ENCODE data around the gene ZNF805.
"Not testable (repeated sequence)": the region's sequence is repeated elsewhere in the genome, so short reads cannot be mapped to it uniquely, and the experiment has no call there.

Gene ZNF805

DNA sequence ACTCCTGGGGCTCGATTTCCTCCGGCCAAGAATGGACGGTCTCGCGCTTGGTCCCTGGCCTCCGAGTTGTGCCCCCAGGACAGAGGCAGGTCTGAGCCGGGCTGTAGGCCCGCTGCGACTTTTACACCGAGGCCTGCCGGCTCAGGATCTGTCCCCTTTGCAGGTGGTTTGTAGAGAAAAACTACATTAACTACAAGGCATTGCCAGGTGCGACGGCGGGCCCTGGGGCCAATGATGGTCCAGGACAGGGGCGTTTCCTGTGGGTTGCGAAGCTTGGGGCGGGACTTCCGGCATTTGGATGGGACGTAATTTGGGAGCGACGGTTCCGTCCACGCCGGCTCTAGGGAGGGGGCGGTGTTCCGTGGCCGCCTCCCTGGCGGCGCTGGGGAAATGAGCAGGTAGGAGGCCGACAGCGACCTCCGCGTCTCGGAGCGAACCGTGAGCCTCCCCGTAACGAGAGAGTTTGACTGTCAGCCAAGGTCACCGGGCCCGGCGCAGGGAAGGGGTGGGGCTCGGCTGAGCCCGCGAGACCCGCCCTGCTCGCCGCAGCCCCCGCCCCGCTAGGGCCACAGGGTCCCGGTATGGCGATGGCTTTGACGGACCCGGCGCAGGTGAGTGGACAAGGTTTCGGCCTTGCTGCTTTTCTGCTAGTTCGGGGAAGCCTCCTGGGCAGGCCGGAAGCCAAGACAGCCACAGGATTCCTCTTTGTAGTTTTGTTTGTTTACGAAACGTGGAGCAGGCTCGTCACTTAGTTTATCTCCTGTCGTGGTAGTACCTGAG is at the start of gene ZNF805:
Gene ZNF805 (plus strand): TSS at position 322 of the 780 bp plus-strand sequence. CDS start 260 bp downstream, at position 582.
- DNase-seq (ENCODE audit: low spot score) = peak; percentile 93

DNA sequence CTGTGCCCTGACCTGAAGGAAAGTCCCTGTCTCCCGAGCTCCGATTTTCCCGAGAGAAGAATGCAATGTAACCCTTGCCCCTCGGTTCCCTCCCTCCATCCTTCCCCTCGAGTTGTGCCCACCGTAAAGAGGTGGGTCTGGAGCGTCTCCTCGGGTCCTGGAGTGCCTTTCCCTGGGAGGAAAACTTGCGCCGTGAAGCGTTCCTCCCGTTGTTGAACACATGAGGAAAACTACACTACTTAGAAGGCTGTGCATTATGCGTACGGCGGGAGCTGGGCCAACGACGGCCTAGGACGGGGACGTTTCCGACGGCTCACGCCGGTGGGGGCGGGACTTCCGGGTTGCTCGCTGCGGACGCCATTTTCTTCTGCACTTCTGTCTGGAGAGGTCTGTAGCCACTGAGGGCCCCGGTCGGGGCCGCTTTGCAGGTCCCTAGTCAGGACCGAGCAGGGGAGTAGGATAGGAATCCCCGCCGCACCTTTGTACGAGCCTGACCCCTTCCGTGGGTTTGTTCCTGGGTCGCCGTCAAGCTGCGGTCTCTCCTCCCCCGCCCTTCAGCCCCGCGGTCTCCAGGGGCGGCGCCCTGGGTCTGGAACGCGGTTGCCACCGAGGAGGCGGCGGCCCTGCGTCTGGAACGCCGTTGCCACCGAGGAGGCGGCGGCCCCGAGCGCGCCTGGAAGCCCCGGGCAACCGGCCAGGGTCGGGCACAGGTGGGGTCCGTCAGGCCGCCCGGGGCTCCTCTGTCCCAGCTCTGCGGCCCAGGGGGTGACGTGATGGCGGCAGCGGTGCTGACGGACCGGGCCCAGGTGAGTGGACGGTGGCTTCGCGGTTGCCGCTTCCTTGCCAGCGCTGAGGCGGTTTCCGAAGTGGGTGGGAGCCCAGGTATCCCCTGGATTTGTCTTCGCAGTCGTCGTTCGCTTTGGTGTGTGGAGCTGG is 49.0 kb upstream of the ZNF805 start, which contains the start of gene ZNF264:
Gene ZNF264 (plus strand): TSS at position 360 of the 936 bp plus-strand sequence. CDS start 414 bp downstream, at position 774.
- DNase-seq (ENCODE audit: low spot score) = peak; percentile 87

GRCh38 chr19:57192077-57192420 is 48.4 kb upstream of the ZNF805 start:
- peak; percentile 18 for DNase-seq (ENCODE audit: low spot score)

DNA sequence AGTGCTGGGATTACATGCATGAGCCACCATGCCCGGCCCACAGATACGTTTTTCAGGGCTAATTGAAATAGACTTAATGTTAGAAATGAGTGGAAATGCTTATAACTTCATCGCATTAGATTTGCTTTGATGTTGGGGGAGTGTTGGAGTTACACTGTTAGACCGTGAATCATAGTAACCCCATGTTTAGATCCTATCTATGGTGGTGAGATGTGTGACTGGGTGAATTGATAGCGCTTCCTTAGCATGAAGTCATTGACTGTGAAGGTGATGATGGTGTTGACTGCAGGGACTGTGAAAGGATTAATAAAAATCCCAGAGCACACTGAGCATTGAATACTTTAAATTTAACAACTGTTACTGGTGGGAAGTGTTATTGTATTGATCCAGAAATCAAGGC is 47.4 kb upstream of the ZNF805 start:
- no peak for DNase-seq (ENCODE audit: low spot score)

- DNase-seq (ENCODE audit: low spot score) = not testable (repeated sequence)
Measured at GRCh38 chr19:57197874-57198273, 42.6 kb upstream of the ZNF805 start.

GRCh38 chr19:57202160-57202559 is 38.3 kb upstream of the ZNF805 start:
- no peak for DNase-seq (ENCODE audit: low spot score)

DNA sequence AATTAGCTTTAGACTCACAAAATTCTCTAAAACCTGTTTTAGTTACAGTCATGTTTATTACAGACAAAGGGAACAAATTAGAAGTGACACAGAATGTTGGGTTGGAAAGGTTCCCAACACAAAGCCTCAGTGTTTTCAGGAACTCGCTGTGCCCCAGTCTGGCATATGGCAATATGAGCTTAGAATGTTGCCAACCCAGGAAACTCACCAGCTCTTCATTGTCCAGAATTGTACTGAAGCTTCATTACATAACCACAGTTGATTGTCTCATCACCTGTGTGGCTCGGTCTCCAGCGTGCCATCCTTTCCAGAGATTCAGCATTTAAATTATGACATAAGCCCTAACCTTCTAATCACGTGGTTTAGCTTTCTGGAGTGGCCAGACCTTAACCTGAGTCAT is 30.1 kb upstream of the ZNF805 start:
- peak; percentile 5 for DNase-seq (ENCODE audit: low spot score)

GRCh38 chr19:57212109-57212508 is 28.3 kb upstream of the ZNF805 start:
- no peak for DNase-seq (ENCODE audit: low spot score)

- no peak for DNase-seq (ENCODE audit: low spot score)
Measured at GRCh38 chr19:57227502-57227901, 12.9 kb upstream of the ZNF805 start.

DNA sequence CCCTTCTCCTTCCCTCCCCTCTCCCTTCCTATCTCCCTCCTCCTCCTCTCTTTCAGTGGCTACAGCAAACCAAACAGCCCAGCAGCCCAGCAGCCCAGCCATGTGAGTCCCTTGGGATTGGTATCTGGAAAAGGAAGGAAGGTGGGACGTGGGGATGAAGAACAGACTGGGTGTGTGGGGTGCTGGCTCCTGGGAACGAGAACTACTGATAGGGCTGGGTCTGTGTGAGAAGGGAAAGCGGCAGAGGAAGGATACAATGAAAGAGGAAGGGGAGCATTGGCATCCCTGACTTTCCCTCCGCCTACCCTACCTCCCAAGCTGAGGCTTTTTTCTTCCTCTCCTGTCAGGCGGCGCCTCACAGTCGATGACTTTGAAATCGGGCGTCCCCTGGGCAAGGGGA is 8.7 kb upstream of the ZNF805 start:
- no peak for DNase-seq (ENCODE audit: low spot score)

GRCh38 chr19:57233207-57233606 is 7.2 kb upstream of the ZNF805 start:
- DNase-seq (ENCODE audit: low spot score) = no peak

DNA sequence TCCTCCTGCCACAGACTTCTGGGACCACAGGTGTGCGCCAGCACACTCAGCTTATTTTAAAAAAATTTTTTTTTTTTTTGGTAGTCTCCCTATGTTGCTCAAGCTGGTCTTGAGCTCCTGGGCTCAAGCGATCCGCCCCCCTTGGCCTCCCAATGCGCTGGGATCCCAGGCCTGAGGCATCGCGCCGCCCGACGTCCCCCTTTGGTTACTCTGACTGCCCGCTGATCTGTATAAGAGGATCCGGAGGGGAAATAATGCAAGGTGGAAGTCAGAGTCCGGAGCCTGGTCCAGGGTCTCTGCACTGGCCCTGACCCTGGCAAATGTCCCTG is 486 bp upstream of the ZNF805 start:
- DNase-seq (ENCODE audit: low spot score) = no peak

DNA sequence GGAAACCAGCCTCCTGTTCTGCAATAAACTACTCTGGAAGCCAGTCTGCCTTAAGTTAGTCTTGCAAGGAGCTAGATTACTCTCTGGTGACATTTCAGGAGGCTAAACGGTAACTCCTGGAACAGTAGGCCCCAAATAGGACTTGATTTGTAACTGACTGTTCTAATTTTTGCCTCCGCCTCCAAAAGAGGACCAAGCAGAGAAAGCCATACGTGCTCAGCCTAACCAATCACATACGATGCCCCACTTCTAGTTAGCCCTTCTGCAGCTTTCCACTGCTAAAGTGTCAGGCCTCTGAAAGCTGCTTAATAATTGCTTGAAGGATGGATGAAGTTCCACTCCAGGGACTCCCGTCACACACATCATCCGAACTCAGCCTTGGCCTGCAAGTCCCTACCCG is 744 bp downstream of the ZNF805 start:
- DNase-seq (ENCODE audit: low spot score) = peak; percentile 12

GRCh38 chr19:57242821-57243220 is 2.4 kb downstream of the ZNF805 start:
- DNase-seq (ENCODE audit: low spot score) = no peak

DNA sequence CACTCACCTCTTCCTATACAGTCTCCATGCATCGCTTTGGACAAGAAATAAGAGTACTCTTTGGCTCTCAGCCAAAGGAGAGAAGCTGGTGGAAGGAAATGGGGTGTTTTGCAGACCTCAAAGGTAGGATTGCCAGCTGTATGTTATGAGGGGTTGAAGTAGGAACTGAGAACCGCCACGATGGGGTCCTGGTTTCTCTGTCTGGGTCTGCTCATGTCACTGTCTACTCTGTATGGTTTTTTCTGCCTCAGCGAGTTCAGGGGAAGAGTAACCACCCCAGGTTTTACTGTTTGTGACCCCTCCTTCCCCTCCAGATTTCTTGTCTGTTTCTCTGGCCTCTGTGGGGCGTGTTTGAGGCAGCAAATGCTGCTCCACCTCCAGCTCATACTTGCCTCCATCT is 4.1 kb downstream of the ZNF805 start:
- no peak for DNase-seq (ENCODE audit: low spot score)

DNA sequence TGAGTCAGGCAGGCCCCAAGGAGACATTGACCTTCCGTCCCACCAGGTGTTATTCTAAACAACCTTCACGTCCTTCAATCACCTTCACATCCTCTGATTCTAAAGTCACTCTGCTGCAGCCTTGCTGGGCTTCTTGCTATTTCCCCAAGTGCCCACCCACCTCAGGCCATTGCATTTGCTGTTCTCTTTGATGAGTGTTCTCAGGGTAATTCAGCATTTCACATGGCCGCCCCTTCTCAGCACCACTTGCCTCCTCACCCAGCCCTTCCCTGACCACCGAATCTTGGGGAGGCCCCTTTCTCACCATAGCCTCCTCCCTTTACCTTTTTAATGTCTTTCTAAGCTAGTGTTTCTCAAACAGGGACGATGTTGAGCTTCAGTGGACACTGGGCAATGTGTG is 4.6 kb downstream of the ZNF805 start:
- no peak for DNase-seq (ENCODE audit: low spot score)

DNA sequence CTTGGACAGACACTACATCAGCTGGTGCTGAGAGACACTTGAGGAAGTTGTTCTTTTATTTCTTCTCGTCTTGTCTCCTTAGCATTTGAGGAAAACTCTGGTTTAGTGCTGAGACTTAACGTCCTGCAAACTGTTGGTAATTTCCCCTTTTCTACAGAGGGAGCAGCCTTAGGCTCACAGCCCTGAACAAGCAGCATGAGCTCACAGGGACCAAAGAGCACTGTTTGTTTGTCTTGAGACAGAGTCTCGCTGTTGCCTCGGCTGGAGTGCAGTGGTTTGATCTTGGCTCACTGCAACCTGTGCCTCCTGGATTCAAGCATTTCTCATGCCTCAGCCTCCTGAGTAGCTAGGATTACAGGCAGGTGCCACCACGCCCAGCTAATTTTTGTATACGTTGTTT is 5.5 kb downstream of the ZNF805 start:
- no peak for DNase-seq (ENCODE audit: low spot score)

DNA sequence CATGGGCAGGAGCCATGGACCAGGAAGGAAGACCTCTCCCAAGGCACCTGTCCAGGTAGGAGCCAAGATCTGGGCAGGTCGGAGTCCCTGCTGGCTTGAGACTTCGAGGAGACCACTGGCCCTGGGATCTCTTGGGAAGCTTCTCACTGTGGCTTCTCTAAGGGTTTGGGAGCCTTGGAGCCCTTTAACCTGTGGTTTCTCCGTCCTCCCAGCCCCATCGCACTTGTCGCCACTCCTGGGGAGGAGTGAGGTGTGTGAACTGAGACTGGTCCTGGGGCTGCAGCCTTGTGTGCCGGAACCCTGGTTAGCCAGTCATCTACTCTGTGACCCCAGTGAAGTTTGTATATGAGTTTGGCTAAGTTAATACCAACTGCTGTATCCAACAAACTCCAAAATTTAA is 8.2 kb downstream of the ZNF805 start:
- no peak for DNase-seq (ENCODE audit: low spot score)

- no peak for DNase-seq (ENCODE audit: low spot score)
Measured at GRCh38 chr19:57249329-57249728, 8.9 kb downstream of the ZNF805 start.

DNA sequence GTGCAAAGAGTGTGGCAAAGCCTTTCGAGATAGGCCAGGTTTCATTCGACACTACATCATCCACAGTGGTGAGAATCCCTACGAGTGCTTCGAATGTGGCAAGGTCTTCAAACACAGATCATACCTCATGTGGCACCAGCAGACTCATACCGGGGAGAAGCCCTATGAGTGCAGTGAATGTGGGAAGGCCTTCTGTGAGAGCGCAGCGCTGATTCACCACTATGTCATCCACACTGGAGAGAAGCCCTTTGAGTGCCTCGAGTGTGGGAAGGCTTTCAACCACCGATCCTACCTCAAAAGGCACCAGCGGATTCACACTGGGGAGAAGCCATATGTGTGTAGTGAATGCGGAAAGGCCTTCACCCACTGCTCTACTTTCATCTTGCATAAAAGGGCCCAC is 13.3 kb downstream of the ZNF805 start:
- DNase-seq (ENCODE audit: low spot score) = not testable (repeated sequence)

DNA sequence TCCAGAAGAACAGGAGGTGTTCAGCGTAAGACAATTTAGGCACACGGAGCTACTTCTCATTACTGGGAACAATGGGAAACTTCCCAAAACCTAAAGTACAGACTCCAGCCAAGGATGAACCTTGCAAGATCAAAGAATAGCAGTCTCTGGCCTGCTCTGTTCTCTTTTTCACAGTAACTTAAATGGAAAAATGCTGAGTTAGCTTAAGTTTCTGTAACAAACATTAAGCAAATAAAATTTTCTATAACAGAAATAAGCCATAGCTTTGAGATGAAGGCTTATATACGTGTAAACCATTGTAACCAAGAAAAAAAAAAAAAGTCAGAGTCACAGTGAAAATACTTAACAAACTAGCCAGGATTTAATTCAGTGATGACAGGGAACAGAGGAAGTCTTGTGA is 21.6 kb downstream of the ZNF805 start:
- no peak for DNase-seq (ENCODE audit: low spot score)

GRCh38 chr19:57263244-57263741 is 22.9 kb downstream of the ZNF805 start:
- no peak for DNase-seq (ENCODE audit: low spot score)

GRCh38 chr19:57267291-57267690 is 26.9 kb downstream of the ZNF805 start:
- DNase-seq (ENCODE audit: low spot score) = peak; percentile 87
